ENCODE data around the gene SPHKAP.

DNA sequence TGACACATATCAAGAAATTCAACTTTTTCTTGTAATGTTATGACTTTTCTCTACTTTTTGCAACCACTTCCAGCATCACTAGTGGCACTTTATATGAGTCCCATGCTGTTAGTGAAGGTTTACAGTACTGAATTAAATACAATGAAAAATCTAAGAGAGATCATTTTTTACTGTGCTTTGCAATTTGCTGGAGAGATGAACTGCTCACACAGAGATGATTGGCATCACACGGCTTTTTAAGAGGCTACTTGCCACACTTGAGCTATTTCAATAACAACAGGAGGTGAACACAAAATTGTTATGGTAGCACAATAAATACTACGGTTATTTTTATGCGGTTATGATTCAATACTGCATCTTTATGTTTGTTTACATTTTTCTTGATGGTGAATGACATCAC, 221.2 kb downstream of the SPHKAP start:
- TF ChIP-seq, protein P1, sequence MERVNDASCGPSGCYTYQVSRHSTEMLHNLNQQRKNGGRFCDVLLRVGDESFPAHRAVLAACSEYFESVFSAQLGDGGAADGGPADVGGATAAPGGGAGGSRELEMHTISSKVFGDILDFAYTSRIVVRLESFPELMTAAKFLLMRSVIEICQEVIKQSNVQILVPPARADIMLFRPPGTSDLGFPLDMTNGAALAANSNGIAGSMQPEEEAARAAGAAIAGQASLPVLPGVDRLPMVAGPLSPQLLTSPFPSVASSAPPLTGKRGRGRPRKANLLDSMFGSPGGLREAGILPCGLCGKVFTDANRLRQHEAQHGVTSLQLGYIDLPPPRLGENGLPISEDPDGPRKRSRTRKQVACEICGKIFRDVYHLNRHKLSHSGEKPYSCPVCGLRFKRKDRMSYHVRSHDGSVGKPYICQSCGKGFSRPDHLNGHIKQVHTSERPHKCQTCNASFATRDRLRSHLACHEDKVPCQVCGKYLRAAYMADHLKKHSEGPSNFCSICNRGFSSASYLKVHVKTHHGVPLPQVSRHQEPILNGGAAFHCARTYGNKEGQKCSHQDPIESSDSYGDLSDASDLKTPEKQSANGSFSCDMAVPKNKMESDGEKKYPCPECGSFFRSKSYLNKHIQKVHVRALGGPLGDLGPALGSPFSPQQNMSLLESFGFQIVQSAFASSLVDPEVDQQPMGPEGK (CRISPR knock-in tag; IDR thresholded peaks at IDR 0.05; ENCODE audit: borderline replicate concordance) = no peak
- TF ChIP-seq, protein P2, sequence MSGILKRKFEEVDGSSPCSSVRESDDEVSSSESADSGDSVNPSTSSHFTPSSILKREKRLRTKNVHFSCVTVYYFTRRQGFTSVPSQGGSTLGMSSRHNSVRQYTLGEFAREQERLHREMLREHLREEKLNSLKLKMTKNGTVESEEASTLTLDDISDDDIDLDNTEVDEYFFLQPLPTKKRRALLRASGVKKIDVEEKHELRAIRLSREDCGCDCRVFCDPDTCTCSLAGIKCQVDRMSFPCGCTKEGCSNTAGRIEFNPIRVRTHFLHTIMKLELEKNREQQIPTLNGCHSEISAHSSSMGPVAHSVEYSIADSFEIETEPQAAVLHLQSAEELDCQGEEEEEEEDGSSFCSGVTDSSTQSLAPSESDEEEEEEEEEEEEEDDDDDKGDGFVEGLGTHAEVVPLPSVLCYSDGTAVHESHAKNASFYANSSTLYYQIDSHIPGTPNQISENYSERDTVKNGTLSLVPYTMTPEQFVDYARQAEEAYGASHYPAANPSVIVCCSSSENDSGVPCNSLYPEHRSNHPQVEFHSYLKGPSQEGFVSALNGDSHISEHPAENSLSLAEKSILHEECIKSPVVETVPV (CRISPR knock-in tag; IDR thresholded peaks at IDR 0.05) = no peak
- TF ChIP-seq ZFP30 (CRISPR knock-in tag; IDR thresholded peaks at IDR 0.05) = no peak
- no peak for TF ChIP-seq SNAI2 (CRISPR knock-in tag; IDR thresholded peaks at IDR 0.05)
- no peak for TF ChIP-seq BACH2 (CRISPR knock-in tag; IDR thresholded peaks at IDR 0.05; ENCODE audit: borderline replicate concordance)

Data from SK-N-SH treated with all-trans-retinoic acid at 6 μM for 48 hours (cell line).